Left ventricle myocardium inferior (tissue), 1 donor: ENCODE data around the gene OXER1. TPM values are rescaled to one million over a fixed set of nuclear protein-coding genes. Genes with fewer than 3 reads are reported as not detected.

Experiments used
- DNase-seq: peaks from one replicate; pipeline ENCODE4 v3.0.0-alpha.2; 2020
- H3K27ac ChIP-seq: fragments of 200-600 bp; replicated peaks from 2 replicates; pipeline ENCODE4 v1.8.0; 2021
- H3K27me3 ChIP-seq: fragments of 200-600 bp; 2 replicates; pipeline ENCODE4 v1.8.0; 2021; ENCODE audit warnings: low read depth
- H3K36me3 ChIP-seq: fragments of 200-600 bp; 2 replicates; pipeline ENCODE4 v1.8.0; 2021
- H3K4me1 ChIP-seq: fragments of 200-600 bp; 2 replicates; pipeline ENCODE4 v1.8.0; 2021
- H3K4me3 ChIP-seq: fragments of 200-600 bp; 2 replicates; pipeline ENCODE4 v1.8.0; 2021; ENCODE audit warnings: mild to moderate bottlenecking, moderate library complexity
- H3K9me3 ChIP-seq: fragments of 200-600 bp; replicated peaks from 2 replicates; pipeline ENCODE4 v1.8.0; 2021
- CTCF ChIP-seq: fragments of 200-600 bp; IDR thresholded peaks from 2 replicates; pipeline ENCODE4 v1.8.0; 2021; ENCODE audit warnings: antibody characterized with exemption, mild to moderate bottlenecking, borderline replicate concordance
- intact Hi-C: fragments of 100-400 bp; cut with micrococcal nuclease; formaldehyde crosslinking; loops from one replicate; pipeline ENCODE4 v1.11.0; 2022
- total RNA-seq: library from RNA; stranded (reverse); fragmentation: NEBNext Ultra II Directional; extraction: Animal tissue kit (Norgen Biotek cat#: 25700); gene quantifications from one replicate; pipeline ENCODE4 v1.2.1, GENCODE V29; 2021
- donor health status: DM: no; HTN: yes; CAD: no; lungs with severe emphysema.

Gene OXER1
- total RNA-seq, 1 donor from 2014 or later = 0.36 TPM

GRCh38 chr2:42809131-42809818 lies 45.3 kb upstream of the OXER1 start:
- Histone ChIP-seq H3K27me3 (no peaks in the 10 kb centered on the region), H3K27ac (peak overlapping the region; percentile 100), H3K4me1 (peaks cover 28% of the 10 kb centered on the region), H3K36me3 (no peaks in the 10 kb centered on the region), H3K9me3 (no peaks in the 10 kb centered on the region), H3K4me3 (peak overlapping the region; percentile 83)
- no peak for TF ChIP-seq CTCF
- DNase-seq = no peak
- intact Hi-C loops = no loop called here

- Histone ChIP-seq H3K9me3 (no peaks in the 10 kb centered on the region), H3K27me3 (no peaks in the 10 kb centered on the region), H3K27ac (no peak overlapping the region), H3K36me3 (no peaks in the 10 kb centered on the region), H3K4me3 (no peak overlapping the region), H3K4me1 (peaks cover 28% of the 10 kb centered on the region)
- no peak for DNase-seq
- intact Hi-C loops = no loop called here
- no peak for TF ChIP-seq CTCF
These were observed 44.4 kb upstream of the OXER1 start for GRCh38 chr2:42808301-42808700.

- H3K36me3 ChIP-seq = no peaks in the 10 kb centered on the region
- intact Hi-C loops = no loop called here
- DNase-seq = no peak
- no peaks in the 10 kb centered on the region for H3K27me3 ChIP-seq
- H3K27ac ChIP-seq = no peak overlapping the region
- H3K4me3 ChIP-seq = no peak overlapping the region
- H3K4me1 ChIP-seq = peaks cover 25% of the 10 kb centered on the region
- H3K9me3 ChIP-seq = no peaks in the 10 kb centered on the region
- no peak for TF ChIP-seq CTCF
These were observed 42.9 kb upstream of the OXER1 start for GRCh38 chr2:42806786-42807185.

- intact Hi-C loops = no loop called here
- Histone ChIP-seq H3K27me3 (no peaks in the 10 kb centered on the region), H3K9me3 (no peaks in the 10 kb centered on the region), H3K27ac (no peak overlapping the region), H3K36me3 (no peaks in the 10 kb centered on the region), H3K4me3 (no peak overlapping the region), H3K4me1 (peaks cover 20% of the 10 kb centered on the region)
- no peak for TF ChIP-seq CTCF
- DNase-seq = no peak
These were observed 41.0 kb upstream of the OXER1 start for GRCh38 chr2:42804891-42805290.

- H3K27me3 ChIP-seq = no peaks in the 10 kb centered on the region
- peaks cover 18% of the 10 kb centered on the region for H3K4me1 ChIP-seq
- TF ChIP-seq CTCF = no peak
- H3K9me3 ChIP-seq = no peaks in the 10 kb centered on the region
- no peak overlapping the region for H3K27ac ChIP-seq
- DNase-seq = no peak
- no peaks in the 10 kb centered on the region for H3K36me3 ChIP-seq
- intact Hi-C loops = no loop called here
- H3K4me3 ChIP-seq = no peak overlapping the region
These were observed 40.4 kb upstream of the OXER1 start for GRCh38 chr2:42804338-42804737.
